Measurements from ENCODE around the gene RELT. TPM values are rescaled to one million over a fixed set of nuclear protein-coding genes. Genes with fewer than 3 reads are reported as not detected.
A peak's percentile ranks its signal among the peaks of the same experiment; 100 is the strongest.

Gene RELT
- total and polyA plus RNA-seq, 8 donors, result 1.2 to 18.7 (median 1.9) TPM; not detected in 2

GRCh38 chr11:73356979-73357860 lies 19.0 kb upstream of the RELT start:
- peaks cover 51 to 97% (median 75%) of the 10 kb centered on the region in 4 donors for H3K36me3 ChIP-seq
- H3K4me1 ChIP-seq, result peaks cover 0 to 6% (median 0%) of the 10 kb centered on the region in 4 donors
- intact Hi-C loops (cut with DNase I; ENCODE audit: low total_unique reads), result no loop called here
- H3K27me3 ChIP-seq, result no peaks in the 10 kb centered on the region
- 90 to 94% (median 93%) methylated on average over 21 to 22 of the region's 22 CpGs for WGBS, 5 donors
- TF ChIP-seq POLR2A (IDR thresholded peaks at IDR 0.05), result no peak
- TF ChIP-seq, protein P1, sequence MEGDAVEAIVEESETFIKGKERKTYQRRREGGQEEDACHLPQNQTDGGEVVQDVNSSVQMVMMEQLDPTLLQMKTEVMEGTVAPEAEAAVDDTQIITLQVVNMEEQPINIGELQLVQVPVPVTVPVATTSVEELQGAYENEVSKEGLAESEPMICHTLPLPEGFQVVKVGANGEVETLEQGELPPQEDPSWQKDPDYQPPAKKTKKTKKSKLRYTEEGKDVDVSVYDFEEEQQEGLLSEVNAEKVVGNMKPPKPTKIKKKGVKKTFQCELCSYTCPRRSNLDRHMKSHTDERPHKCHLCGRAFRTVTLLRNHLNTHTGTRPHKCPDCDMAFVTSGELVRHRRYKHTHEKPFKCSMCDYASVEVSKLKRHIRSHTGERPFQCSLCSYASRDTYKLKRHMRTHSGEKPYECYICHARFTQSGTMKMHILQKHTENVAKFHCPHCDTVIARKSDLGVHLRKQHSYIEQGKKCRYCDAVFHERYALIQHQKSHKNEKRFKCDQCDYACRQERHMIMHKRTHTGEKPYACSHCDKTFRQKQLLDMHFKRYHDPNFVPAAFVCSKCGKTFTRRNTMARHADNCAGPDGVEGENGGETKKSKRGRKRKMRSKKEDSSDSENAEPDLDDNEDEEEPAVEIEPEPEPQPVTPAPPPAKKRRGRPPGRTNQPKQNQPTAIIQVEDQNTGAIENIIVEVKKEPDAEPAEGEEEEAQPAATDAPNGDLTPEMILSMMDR (IDR thresholded peaks at IDR 0.05), result no peak
- no peak for TF ChIP-seq EP300 (IDR thresholded peaks at IDR 0.05)
- TF ChIP-seq POLR2AphosphoS5 (IDR thresholded peaks at IDR 0.05), result no peak
- no peak overlapping the region for H3K27ac ChIP-seq
- H3K4me3 ChIP-seq, result no peak overlapping the region
- H3K9me3 ChIP-seq, result no peaks in the 10 kb centered on the region
- no peak for DNase-seq

- H3K27ac ChIP-seq, result no peak overlapping the region
- H3K9me3 ChIP-seq, result no peaks in the 10 kb centered on the region
- H3K4me1 ChIP-seq, result peaks cover 0 to 6% (median 0%) of the 10 kb centered on the region in 4 donors
- H3K27me3 ChIP-seq, result no peaks in the 10 kb centered on the region
- intact Hi-C loops (cut with DNase I; ENCODE audit: low total_unique reads), result no loop called here
- H3K36me3 ChIP-seq, result peaks cover 59 to 98% (median 76%) of the 10 kb centered on the region in 4 donors
- H3K4me3 ChIP-seq, result no peak overlapping the region
- no peak for TF ChIP-seq EP300 (IDR thresholded peaks at IDR 0.05)
- TF ChIP-seq, protein P1 (IDR thresholded peaks at IDR 0.05), result no peak
- TF ChIP-seq POLR2AphosphoS5 (IDR thresholded peaks at IDR 0.05), result no peak
- TF ChIP-seq POLR2A (IDR thresholded peaks at IDR 0.05), result no peak
- DNase-seq, result no peak
- 74 to 84% (median 77%) methylated on average over 5 of the region's 5 CpGs for WGBS, 5 donors
These were observed 18.1 kb upstream of the RELT start for GRCh38 chr11:73358071-73358470.

DNA sequence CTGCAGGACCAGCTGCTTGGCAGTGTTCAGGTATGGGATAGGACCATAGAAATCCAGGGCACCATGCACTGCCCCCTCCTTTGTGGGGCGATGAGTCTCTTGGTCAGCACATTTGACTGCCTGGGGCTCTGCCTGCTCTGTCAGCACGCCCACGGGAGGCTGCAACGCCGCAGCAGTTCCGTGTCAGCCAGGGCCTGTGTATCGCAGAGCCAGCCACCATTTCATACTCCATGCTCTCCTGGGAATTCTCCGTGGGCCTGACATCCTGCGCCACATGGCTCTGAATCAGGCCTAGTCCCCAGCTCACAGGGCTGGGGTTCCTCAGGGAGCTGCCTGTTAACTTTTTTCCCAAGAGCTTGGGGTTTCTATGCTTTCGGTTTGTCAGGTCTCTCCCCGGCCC lies 16.9 kb upstream of the RELT start:
- Histone ChIP-seq H3K4me1 (peaks cover 0 to 6% (median 0%) of the 10 kb centered on the region in 4 donors), H3K9me3 (no peaks in the 10 kb centered on the region), H3K36me3 (peaks cover 68 to 99% (median 84%) of the 10 kb centered on the region in 4 donors), H3K4me3 (no peak overlapping the region), H3K27ac (peak overlapping the region in 2 of 5 donors; percentile 24 to 34), H3K27me3 (no peaks in the 10 kb centered on the region)
- TF ChIP-seq POLR2A (IDR thresholded peaks at IDR 0.05), result no peak
- no peak for TF ChIP-seq POLR2AphosphoS5 (IDR thresholded peaks at IDR 0.05)
- TF ChIP-seq, protein P1 (IDR thresholded peaks at IDR 0.05), result no peak
- no peak for TF ChIP-seq EP300 (IDR thresholded peaks at IDR 0.05)
- WGBS, 5 donors, result 83 to 95% (median 87%) methylated on average over 8 to 11 of the region's 11 CpGs
- no peak for DNase-seq
- intact Hi-C loops (cut with DNase I; ENCODE audit: low total_unique reads), result no loop called here

DNA sequence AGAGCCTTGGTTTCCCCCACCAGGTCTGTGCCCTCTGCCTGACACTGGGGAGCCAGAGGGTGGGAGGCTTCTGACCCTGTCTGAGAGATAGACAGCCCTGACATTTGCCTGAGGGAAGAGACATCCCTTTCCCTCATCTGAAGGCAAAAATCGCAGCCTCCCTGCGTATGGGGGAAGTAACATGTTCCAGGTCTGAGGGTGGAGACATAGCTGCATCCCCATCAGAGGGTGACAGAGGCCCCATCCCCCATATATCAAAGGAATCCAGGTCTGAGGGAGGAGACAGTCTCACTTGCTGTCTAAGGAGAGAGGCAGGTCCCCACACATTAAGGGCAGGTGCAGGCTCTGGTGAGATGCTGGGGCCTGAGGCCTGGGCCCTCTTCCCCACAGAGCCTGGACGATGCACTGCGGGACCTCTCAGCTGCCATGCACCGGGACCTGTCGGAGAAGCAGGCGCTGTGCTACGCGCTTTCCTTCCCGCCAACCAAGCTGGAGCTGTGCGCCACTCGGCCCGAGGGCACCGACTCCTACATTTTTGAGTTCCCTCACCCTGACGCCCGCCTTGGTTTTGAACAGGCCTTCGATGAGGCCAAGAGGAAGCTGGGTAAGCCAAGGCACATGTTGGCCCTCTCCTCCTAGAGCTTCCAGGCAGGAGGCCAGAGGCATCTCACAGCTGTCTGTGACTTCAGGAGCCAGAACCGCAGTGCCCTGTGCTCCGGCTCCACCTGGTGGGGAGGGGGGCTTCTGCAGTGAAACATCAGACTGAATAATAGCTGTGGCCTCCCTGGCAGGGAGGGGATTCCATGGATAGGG lies 16.1 kb upstream of the RELT start:
- WGBS, 5 donors, result 87 to 91% (median 89%) methylated on average over 15 to 19 of the region's 19 CpGs
- DNase-seq, result no peak
- TF ChIP-seq POLR2AphosphoS5 (IDR thresholded peaks at IDR 0.05), result no peak
- TF ChIP-seq, protein P1 (IDR thresholded peaks at IDR 0.05), result no peak
- no peak for TF ChIP-seq EP300 (IDR thresholded peaks at IDR 0.05)
- Histone ChIP-seq H3K27ac (peak overlapping the region in 2 of 5 donors; percentile 24 to 34), H3K27me3 (no peaks in the 10 kb centered on the region), H3K9me3 (no peaks in the 10 kb centered on the region), H3K4me3 (no peak overlapping the region), H3K36me3 (peaks cover 72 to 100% (median 90%) of the 10 kb centered on the region in 4 donors), H3K4me1 (peaks cover 0 to 6% (median 0%) of the 10 kb centered on the region in 4 donors)
- intact Hi-C loops (cut with DNase I; ENCODE audit: low total_unique reads), result no loop called here
